IMR-90 (cell line): ENCODE results near the gene HMX2.

Experiments used
- CEBPB ChIP-seq: IDR thresholded peaks from 2 replicates; pipeline ENCODE4 v1.6.1; 2012; ENCODE audit warnings: low read depth, low read length, improper control_type of control experiment
- MAZ ChIP-seq: IDR thresholded peaks from 2 replicates; pipeline ENCODE4 v1.6.1; 2012; ENCODE audit warnings: low read depth, mild to moderate bottlenecking, low read length, improper control_type of control experiment, moderate library complexity, borderline replicate concordance
- MXI1 ChIP-seq: IDR thresholded peaks from 2 replicates; pipeline ENCODE4 v1.6.1; 2012; ENCODE audit warnings: low read depth, mild to moderate bottlenecking, low read length, moderate library complexity, borderline replicate concordance
- NFE2L2 ChIP-seq: fragments of 150-350 bp; IDR thresholded peaks from 2 replicates; pipeline ENCODE4 v1.6.1; 2016; ENCODE audit warnings: low read depth, mild to moderate bottlenecking, low read length
- POLR2A ChIP-seq: IDR thresholded peaks from 2 replicates; pipeline ENCODE4 v1.6.1; 2012; ENCODE audit warnings: mild to moderate bottlenecking, low read depth, low read length
- RAD21 ChIP-seq: IDR thresholded peaks from 2 replicates; pipeline ENCODE4 v1.6.1; 2012; ENCODE audit warnings: low read length, improper control_type of control experiment
- RFX5 ChIP-seq: IDR thresholded peaks from 2 replicates; pipeline ENCODE4 v1.8.0; 2012; ENCODE audit warnings: low read depth, mild to moderate bottlenecking, low read length, moderate library complexity
- SMC3 ChIP-seq: fragments of 150-350 bp; IDR thresholded peaks from 2 replicates; pipeline ENCODE4 v1.6.1; 2016; ENCODE audit warnings: low read depth, mild to moderate bottlenecking, antibody characterized with exemption, low read length, moderate library complexity
- TF ChIP-seq, protein P1 (sequence below): conservative IDR thresholded peaks from 2 replicates; pipeline ENCODE4 v1.5.1; 2012; ENCODE audit warnings: mild to moderate bottlenecking, low read depth, low read length, improper control_type of control experiment
- TF ChIP-seq, protein P2 (sequence below): fragments of 150-350 bp; IDR thresholded peaks from 2 replicates; pipeline ENCODE4 v1.6.1; 2016; ENCODE audit warnings: low read depth, mild to moderate bottlenecking, low read length, moderate library complexity, borderline replicate concordance

DNA sequence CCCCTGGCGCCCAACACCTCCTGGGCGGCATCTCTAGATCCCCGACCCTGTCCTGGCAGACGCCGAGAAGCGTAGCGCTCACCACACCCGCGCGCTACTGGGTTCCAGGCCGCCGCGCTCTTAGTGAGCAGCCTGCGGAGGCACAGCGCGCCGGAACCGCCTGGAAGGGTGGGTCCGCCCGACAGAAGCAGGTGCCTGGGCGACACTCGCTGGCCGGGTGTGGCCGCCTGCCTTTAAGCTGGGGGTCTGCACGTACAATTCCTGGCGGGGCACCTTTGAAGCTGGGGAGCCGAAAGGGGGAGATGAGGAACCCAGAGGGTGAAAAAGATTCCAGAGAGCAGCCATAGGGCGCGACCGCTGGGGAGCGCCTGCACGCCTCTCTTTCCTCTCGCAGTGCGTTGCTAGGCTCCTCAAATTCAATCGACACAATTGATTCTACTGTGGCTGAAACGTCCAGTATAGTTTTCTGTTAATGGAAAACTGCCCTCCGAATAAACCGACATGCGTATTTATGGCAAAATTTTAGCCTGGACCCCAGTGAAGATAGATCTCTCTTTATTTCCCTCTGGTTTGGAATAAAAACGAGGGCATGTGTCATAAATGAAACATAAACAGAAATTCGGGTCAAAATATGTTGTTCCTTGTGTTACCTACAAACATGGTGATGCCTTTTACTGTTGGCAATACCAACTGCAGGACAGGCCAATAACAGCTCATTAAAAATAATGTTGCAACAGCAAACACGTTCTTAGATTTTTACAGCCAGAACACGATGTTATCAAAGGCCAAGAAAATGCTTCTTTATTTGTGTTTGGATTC is 7.6 kb upstream of the HMX2 start:
- TF ChIP-seq, protein P1, sequence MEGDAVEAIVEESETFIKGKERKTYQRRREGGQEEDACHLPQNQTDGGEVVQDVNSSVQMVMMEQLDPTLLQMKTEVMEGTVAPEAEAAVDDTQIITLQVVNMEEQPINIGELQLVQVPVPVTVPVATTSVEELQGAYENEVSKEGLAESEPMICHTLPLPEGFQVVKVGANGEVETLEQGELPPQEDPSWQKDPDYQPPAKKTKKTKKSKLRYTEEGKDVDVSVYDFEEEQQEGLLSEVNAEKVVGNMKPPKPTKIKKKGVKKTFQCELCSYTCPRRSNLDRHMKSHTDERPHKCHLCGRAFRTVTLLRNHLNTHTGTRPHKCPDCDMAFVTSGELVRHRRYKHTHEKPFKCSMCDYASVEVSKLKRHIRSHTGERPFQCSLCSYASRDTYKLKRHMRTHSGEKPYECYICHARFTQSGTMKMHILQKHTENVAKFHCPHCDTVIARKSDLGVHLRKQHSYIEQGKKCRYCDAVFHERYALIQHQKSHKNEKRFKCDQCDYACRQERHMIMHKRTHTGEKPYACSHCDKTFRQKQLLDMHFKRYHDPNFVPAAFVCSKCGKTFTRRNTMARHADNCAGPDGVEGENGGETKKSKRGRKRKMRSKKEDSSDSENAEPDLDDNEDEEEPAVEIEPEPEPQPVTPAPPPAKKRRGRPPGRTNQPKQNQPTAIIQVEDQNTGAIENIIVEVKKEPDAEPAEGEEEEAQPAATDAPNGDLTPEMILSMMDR, result no peak
- TF ChIP-seq RFX5 (no peak), NFE2L2 (no peak), POLR2A (no peak), SMC3 (no peak), CEBPB (no peak), RAD21 (no peak), MAZ (no peak), MXI1 (no peak)
- TF ChIP-seq, protein P2, sequence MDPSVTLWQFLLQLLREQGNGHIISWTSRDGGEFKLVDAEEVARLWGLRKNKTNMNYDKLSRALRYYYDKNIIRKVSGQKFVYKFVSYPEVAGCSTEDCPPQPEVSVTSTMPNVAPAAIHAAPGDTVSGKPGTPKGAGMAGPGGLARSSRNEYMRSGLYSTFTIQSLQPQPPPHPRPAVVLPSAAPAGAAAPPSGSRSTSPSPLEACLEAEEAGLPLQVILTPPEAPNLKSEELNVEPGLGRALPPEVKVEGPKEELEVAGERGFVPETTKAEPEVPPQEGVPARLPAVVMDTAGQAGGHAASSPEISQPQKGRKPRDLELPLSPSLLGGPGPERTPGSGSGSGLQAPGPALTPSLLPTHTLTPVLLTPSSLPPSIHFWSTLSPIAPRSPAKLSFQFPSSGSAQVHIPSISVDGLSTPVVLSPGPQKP, result no peak
